Measurements from ENCODE around the gene PLXNB2. TPM values are rescaled to one million over a fixed set of nuclear protein-coding genes. Genes with fewer than 3 reads are reported as not detected.
A peak's percentile ranks its signal among the peaks of the same experiment; 100 is the strongest.
"Not testable (repeated sequence)": the region's sequence is repeated elsewhere in the genome, so short reads cannot be mapped to it uniquely, and the experiment has no call there.

Gene PLXNB2
- total RNA-seq, 1 experiment from 2014 or later: 59.5 TPM

GRCh38 chr22:50326956-50327710 lies 19.7 kb upstream of the PLXNB2 start, which contains the start of gene DENND6B:
Gene DENND6B (minus strand): TSS chr22:50327012. CDS start chr22:50326988, 24 bp downstream.
- peak; percentile 70 for DNase-seq (ENCODE audit: low read depth)

- no peak for DNase-seq (ENCODE audit: low read depth)
These were observed 18.9 kb upstream of the PLXNB2 start for GRCh38 chr22:50326225-50326955.

- no peak for DNase-seq (ENCODE audit: low read depth)
These were observed 18.2 kb upstream of the PLXNB2 start for GRCh38 chr22:50325444-50326224.

- DNase-seq (ENCODE audit: low read depth): no peak
These were observed 16.5 kb upstream of the PLXNB2 start for GRCh38 chr22:50323900-50324299.

- not testable (repeated sequence) for DNase-seq (ENCODE audit: low read depth)
These were observed 15.1 kb upstream of the PLXNB2 start for GRCh38 chr22:50322382-50323104.

GRCh38 chr22:50320671-50321325 lies 13.4 kb upstream of the PLXNB2 start:
- no peak for DNase-seq (ENCODE audit: low read depth)

- no peak for DNase-seq (ENCODE audit: low read depth)
These were observed 12.7 kb upstream of the PLXNB2 start for GRCh38 chr22:50320116-50320515.

- no peak for DNase-seq (ENCODE audit: low read depth)
These were observed 12.1 kb upstream of the PLXNB2 start for GRCh38 chr22:50319503-50319951.

- DNase-seq (ENCODE audit: low read depth): no peak
These were observed 11.4 kb upstream of the PLXNB2 start for GRCh38 chr22:50318698-50319411.

- DNase-seq (ENCODE audit: low read depth): no peak
These were observed 10.9 kb upstream of the PLXNB2 start for GRCh38 chr22:50318356-50318697.

GRCh38 chr22:50317674-50318073 lies 10.2 kb upstream of the PLXNB2 start:
- DNase-seq (ENCODE audit: low read depth): no peak

- no peak for DNase-seq (ENCODE audit: low read depth)
These were observed 9.7 kb upstream of the PLXNB2 start for GRCh38 chr22:50317178-50317577.

GRCh38 chr22:50316114-50317065 lies 8.9 kb upstream of the PLXNB2 start:
- DNase-seq (ENCODE audit: low read depth): no peak

GRCh38 chr22:50315289-50316113 lies 8.1 kb upstream of the PLXNB2 start:
- no peak for DNase-seq (ENCODE audit: low read depth)

- no peak for DNase-seq (ENCODE audit: low read depth)
These were observed 7.2 kb upstream of the PLXNB2 start for GRCh38 chr22:50314455-50315288.

GRCh38 chr22:50314081-50314454 lies 6.6 kb upstream of the PLXNB2 start:
- no peak for DNase-seq (ENCODE audit: low read depth)

- no peak for DNase-seq (ENCODE audit: low read depth)
These were observed 6.2 kb upstream of the PLXNB2 start for GRCh38 chr22:50313600-50313999.

GRCh38 chr22:50313021-50313420 lies 5.6 kb upstream of the PLXNB2 start:
- no peak for DNase-seq (ENCODE audit: low read depth)
